Lung (tissue), 12 donors: ENCODE data around the gene KIAA0586. TPM values are rescaled to one million over a fixed set of nuclear protein-coding genes. Genes with fewer than 3 reads are reported as not detected.
A peak's percentile ranks its signal among the peaks of the same experiment; 100 is the strongest.

ENCODE experiments used
- ATAC-seq: fragments of 200-7000 bp; cut with Tn5 transposase; one replicate; pipeline ENCODE4 v1.9.1; 2020; ENCODE audit warnings: moderate number of reproducible peaks; ENCODE audit not compliant: insufficient read depth, low FRiP score
- DNase-seq, 3 donors: peaks; one replicate each; pipeline ENCODE4 v3.0.0-alpha.2; 2013 to 2017
- H3K27ac ChIP-seq, 2 donors: one replicate each; pipeline ENCODE4 v1.5.1; 2013; ENCODE audit warnings: mild to moderate bottlenecking in 2 of 2, moderate library complexity in 2 of 2, control low read depth in 1 of 2, inconsistent platforms in 1 of 2, low read depth in 1 of 2, low read length in 1 of 2
- H3K27me3 ChIP-seq, 3 donors: one replicate each; pipeline ENCODE4 v1.5.1; 2013; ENCODE audit warnings: low read length in 2 of 3; ENCODE audit not compliant: control insufficient read depth in 3 of 3, insufficient read depth in 3 of 3
- H3K36me3 ChIP-seq, 4 donors: one replicate each; pipeline ENCODE4 v1.5.1; 2013; ENCODE audit warnings: low read length in 4 of 4, mild to moderate bottlenecking in 1 of 4, moderate library complexity in 1 of 4; ENCODE audit not compliant: control insufficient read depth in 4 of 4, insufficient read depth in 4 of 4
- H3K4me1 ChIP-seq, 5 donors: one replicate each; pipeline ENCODE4 v1.5.1; 2013; ENCODE audit warnings: low read length in 5 of 5, mild to moderate bottlenecking in 2 of 5, moderate library complexity in 1 of 5; ENCODE audit not compliant: control insufficient read depth in 5 of 5, insufficient read depth in 5 of 5
- H3K4me3 ChIP-seq: one replicate; pipeline ENCODE4 v1.5.1; 2013; ENCODE audit warnings: mild to moderate bottlenecking, control low read depth, moderate library complexity
- H3K9ac ChIP-seq, 2 donors: one replicate each; pipeline ENCODE4 v1.5.1; 2013; ENCODE audit warnings: low read length in 2 of 2, control low read depth in 1 of 2; ENCODE audit not compliant: insufficient read depth in 1 of 2
- H3K9me3 ChIP-seq, 4 donors: one replicate each; pipeline ENCODE4 v1.5.1; 2013; ENCODE audit warnings: low read length in 3 of 4, mild to moderate bottlenecking in 1 of 4, moderate library complexity in 1 of 4; ENCODE audit not compliant: control insufficient read depth in 4 of 4, insufficient read depth in 3 of 4
- WGBS, 2 donors: extraction: QIAGEN DNeasy Blood & Tissue Kit; methylation state at CpG; one replicate each; pipeline ENCODE4 v1.1.7; 2013; 5-methylcytosine and 5-hydroxymethylcytosine counted together
- polyA plus RNA-seq, 2 donors: library from polyadenylated mRNA; stranded (reverse); fragments of 200-250 nt; gene quantifications; one replicate each; pipeline ENCODE4 v1.2.1, GENCODE V29; 2013
- total RNA-seq, 2 donors: library from RNA; depleted of rRNA in 1 of 2; stranded (reverse); fragments of >200 nt in 1 of 2; gene quantifications; one replicate each; pipeline ENCODE4 v1.2.1, GENCODE V29; 2014 to 2021
- TF ChIP-seq, protein P1 (sequence below): IDR thresholded peaks from 2 replicates; pipeline ENCODE4 v1.5.1; 2012; ENCODE audit warnings: mild to moderate bottlenecking; ENCODE audit errors: control extremely low read depth, extremely low read depth
- donor health status: control.
- donor health status: control.
- donor health status: Bipolar disorder and iron deficiency.
- donor health status: healthy.
- donor health status: DM: yes; HTN: yes; CAD: no.

The KIAA0586 gene
- total and polyA plus RNA-seq, 4 donors = 5.3 to 30.1 (median 9.6) TPM

DNA sequence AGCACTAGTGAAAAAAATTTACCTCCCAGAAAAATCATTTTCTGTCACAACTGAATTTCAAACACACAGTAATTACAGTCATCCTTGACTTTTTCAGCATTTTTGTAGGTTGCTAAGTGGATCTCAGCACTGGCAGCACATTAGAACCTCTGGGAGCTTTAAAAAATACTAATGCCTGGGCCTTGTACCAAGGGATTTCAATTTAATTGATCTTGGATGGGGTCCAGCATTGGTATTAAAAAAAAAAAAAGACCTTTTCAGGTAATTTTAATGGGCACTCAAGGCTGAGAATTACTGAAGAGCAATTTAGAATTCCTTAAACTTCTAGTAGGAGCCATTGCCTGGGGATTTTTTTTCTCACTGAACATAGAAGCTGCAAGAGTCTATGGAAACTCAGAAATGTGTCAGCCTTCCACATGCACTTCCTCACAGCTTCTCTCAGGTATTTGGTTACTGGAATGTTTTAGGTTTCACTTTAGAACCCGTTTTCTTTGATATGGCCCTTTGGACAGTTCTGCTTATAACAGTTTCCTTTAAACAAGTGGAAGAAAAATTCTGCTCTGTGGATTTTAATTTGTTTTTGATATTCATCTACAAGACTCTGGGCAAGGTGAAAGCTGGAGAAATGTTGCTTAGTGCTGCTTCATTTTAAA, 121.7 kb downstream of the KIAA0586 start:
- H3K4me1 ChIP-seq = no peaks in the 10 kb centered on the region
- WGBS, 2 donors = 26 to 47% methylated on average over 1 of the region's 1 CpG
- H3K9me3 ChIP-seq = no peaks in the 10 kb centered on the region
- no peak overlapping the region for H3K4me3 ChIP-seq
- DNase-seq (peak in 2 of 3 donors; percentile 22 to 47), ATAC-seq (no peak)
- H3K27ac ChIP-seq = no peak overlapping the region
- no peak overlapping the region for H3K9ac ChIP-seq
- no peaks in the 10 kb centered on the region for H3K27me3 ChIP-seq
- TF ChIP-seq, protein P1, sequence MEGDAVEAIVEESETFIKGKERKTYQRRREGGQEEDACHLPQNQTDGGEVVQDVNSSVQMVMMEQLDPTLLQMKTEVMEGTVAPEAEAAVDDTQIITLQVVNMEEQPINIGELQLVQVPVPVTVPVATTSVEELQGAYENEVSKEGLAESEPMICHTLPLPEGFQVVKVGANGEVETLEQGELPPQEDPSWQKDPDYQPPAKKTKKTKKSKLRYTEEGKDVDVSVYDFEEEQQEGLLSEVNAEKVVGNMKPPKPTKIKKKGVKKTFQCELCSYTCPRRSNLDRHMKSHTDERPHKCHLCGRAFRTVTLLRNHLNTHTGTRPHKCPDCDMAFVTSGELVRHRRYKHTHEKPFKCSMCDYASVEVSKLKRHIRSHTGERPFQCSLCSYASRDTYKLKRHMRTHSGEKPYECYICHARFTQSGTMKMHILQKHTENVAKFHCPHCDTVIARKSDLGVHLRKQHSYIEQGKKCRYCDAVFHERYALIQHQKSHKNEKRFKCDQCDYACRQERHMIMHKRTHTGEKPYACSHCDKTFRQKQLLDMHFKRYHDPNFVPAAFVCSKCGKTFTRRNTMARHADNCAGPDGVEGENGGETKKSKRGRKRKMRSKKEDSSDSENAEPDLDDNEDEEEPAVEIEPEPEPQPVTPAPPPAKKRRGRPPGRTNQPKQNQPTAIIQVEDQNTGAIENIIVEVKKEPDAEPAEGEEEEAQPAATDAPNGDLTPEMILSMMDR = no peak
- no peaks in the 10 kb centered on the region for H3K36me3 ChIP-seq

DNA sequence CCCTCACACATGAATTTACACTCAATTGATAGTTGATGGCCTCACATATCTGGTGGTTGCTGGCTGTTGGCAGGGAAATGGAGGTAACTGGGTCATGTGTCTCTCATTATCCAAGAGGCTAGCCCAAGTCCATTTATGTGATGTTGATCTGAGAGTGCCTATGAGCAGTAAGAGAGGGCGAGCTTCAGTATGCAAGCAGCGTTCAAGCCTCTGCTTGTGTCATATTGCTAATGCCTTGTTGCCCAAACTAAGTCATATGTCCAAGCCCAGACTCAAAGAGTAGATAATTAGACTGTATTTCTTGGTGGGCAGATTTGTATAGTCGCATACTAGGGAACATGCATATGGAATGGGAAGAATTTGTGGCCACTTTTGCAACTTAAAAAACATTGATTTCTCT, 126.4 kb downstream of the KIAA0586 start:
- no peaks in the 10 kb centered on the region for H3K4me1 ChIP-seq
- H3K9ac ChIP-seq = no peak overlapping the region
- WGBS, 2 donors = 98 to 99% methylated on average over 3 of the region's 3 CpGs
- no peaks in the 10 kb centered on the region for H3K9me3 ChIP-seq
- DNase-seq (no peak), ATAC-seq (no peak)
- TF ChIP-seq, protein P1 = no peak
- no peak overlapping the region for H3K27ac ChIP-seq
- no peaks in the 10 kb centered on the region for H3K36me3 ChIP-seq
- no peaks in the 10 kb centered on the region for H3K27me3 ChIP-seq
- H3K4me3 ChIP-seq = no peak overlapping the region

DNA sequence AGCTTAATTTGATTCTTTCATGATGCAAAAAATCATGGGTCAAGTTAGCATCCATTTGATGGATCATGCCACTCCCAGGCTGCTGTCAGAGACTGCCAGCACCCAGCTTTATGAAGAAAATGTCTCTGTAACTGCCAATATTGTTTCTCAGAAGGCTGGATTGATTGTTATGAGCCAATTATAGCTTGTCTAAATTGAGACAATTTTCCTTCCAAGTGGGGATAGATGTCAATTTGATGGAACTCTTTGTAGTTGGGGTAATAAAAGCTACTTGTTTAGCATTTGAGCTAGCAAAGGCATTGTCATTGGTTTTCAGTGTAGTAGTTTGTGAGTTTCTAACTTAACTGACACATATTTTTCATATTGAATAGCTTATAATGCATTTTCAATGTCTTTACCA, 128.1 kb downstream of the KIAA0586 start:
- Histone ChIP-seq H3K4me3 (no peak overlapping the region), H3K27ac (no peak overlapping the region), H3K4me1 (peaks cover 0 to 7% (median 0%) of the 10 kb centered on the region in 5 donors), H3K9ac (no peak overlapping the region), H3K27me3 (no peaks in the 10 kb centered on the region), H3K9me3 (no peaks in the 10 kb centered on the region), H3K36me3 (no peaks in the 10 kb centered on the region)
- DNase-seq (no peak), ATAC-seq (no peak)
- TF ChIP-seq, protein P1 = no peak

DNA sequence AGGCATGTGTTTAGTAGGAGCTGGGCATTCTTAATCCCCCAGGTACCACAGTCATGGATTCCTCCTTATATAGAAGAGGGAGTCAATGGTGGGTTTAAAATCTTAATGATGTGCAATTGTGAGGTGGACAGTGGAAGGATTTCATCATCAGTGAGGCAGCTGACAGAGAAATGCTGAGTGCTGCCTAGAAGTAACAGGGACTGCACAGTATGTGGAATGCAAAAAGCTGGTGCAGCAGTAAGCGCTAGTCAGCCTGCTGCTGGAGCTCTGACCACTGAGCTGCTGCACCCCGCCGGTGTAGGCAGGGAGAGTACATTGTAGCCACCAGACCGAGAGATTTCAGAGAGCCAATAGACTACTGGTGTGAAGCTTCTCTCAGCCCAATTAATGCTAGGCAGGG, 129.7 kb downstream of the KIAA0586 start:
- peaks cover 0 to 21% (median 0%) of the 10 kb centered on the region in 5 donors for H3K4me1 ChIP-seq
- no peak overlapping the region for H3K9ac ChIP-seq
- 92 to 94% methylated on average over 4 of the region's 4 CpGs for WGBS, 2 donors
- no peak for ATAC-seq
- H3K4me3 ChIP-seq = no peak overlapping the region
- no peaks in the 10 kb centered on the region for H3K36me3 ChIP-seq
- no peak overlapping the region for H3K27ac ChIP-seq
- H3K27me3 ChIP-seq = no peaks in the 10 kb centered on the region
- no peaks in the 10 kb centered on the region for H3K9me3 ChIP-seq
- DNase-seq = no peak
- TF ChIP-seq, protein P1 = no peak
